ENCODE measurements around the gene ADM. TPM values are rescaled to one million over a fixed set of nuclear protein-coding genes. Genes with fewer than 3 reads are reported as not detected.

ADM gene
- total and polyA plus RNA-seq, 2 experiments from 2014 or later, result 75.8 to 95.9 TPM

GRCh38 chr11:10319702-10320558 is 15.1 kb downstream of the ADM start:
- peaks cover 48% of the 10 kb centered on the region for H3K4me1 Mint-ChIP-seq

DNA sequence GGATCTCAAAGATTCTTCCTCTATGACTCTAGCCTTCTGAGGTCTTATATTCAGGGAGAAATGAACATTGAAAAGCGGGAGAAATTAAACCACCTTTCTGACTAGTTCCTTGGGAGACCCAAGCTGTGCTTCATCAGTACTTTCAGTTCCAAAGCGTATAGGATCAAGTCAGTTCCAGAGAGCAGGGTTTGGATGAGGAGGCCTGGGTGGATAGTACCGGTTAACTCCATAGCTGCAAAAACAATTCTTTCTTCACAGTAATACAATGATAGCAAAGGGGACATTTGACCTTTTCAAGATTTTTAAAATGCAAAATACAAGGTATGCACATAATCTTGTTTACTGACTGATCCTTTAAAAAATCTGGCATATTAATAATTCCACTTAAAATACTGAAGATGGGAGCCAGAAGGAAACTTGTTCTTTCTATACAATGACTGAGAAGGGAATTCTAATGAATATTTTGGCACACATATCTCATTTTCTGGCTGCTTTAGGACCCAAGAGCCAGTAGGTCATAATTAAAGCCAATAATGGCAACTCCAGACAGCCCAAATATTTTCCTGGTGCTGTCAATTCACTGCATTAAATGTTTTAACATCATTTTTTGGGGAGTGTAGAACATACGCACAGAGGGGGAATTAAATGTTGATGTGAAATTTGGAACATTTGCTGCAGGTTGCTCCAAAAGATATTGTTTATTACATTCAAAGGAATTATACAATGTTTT is 16.0 kb downstream of the ADM start:
- Histone ChIP-seq H3F3A (replicated peaks; ENCODE audit: low read depth) (no peaks in the 10 kb centered on the region), H3K4me3 (no peak overlapping the region), H3K27ac (ENCODE audit: low read depth) (no peak overlapping the region), H3K36me3 (ENCODE audit: insufficient read depth) (no peaks in the 10 kb centered on the region), H3K4me1 (ENCODE audit: insufficient read depth) (peaks cover 31% of the 10 kb centered on the region), H3K4me2 (no peak overlapping the region), H3K27me3 (ENCODE audit: insufficient read depth) (no peaks in the 10 kb centered on the region), H4K20me1 (replicated peaks; ENCODE audit: insufficient read depth) (no peaks in the 10 kb centered on the region), H2AFZ (no peak overlapping the region; the same call in 1 of the 2 replicates), H3K9me2 (ENCODE audit: insufficient read depth) (peaks cover 5% of the 10 kb centered on the region; the same call in 1 of the 2 replicates), H3K79me2 (replicated peaks; ENCODE audit: insufficient read depth) (no peaks in the 10 kb centered on the region)
- DNase-seq (ENCODE audit: low spot score), result no peak
- Mint-ChIP-seq H3K27me3 (ENCODE audit: insufficient read depth, low read depth, poor library complexity) (peaks cover 8% of the 10 kb centered on the region), H3K4me3 (no peak overlapping the region), H3K27ac (peak overlapping the region; percentile 29; the same call in 1 of the 2 replicates), H3K4me1 (peaks cover 48% of the 10 kb centered on the region), H3K9me3 (no peaks in the 10 kb centered on the region), H3K36me3 (ENCODE audit: low read depth) (no peaks in the 10 kb centered on the region)
- no peak for ATAC-seq
- no peak for TF ChIP-seq ZNF462 (CRISPR knock-in tag; IDR thresholded peaks at IDR 0.05)
- no peak for TF ChIP-seq POLR2AphosphoS5 (IDR thresholded peaks at IDR 0.05; ENCODE audit: low read depth)
- no peak for TF ChIP-seq JUNB (IDR thresholded peaks at IDR 0.05; ENCODE audit: unreplicated experiment)
- no peak for TF ChIP-seq STAT1 (IDR thresholded peaks at IDR 0.05; ENCODE audit: unreplicated experiment)

More at GRCh38 chr11:10319702-10320558, 15.1 kb downstream of the ADM start:
- no peak overlapping the region for H3K27ac Mint-ChIP-seq
- Histone ChIP-seq H3K27me3 (ENCODE audit: insufficient read depth) (no peaks in the 10 kb centered on the region), H3K27ac (ENCODE audit: low read depth) (no peak overlapping the region), H3K4me2 (no peak overlapping the region), H4K20me1 (replicated peaks; ENCODE audit: insufficient read depth) (no peaks in the 10 kb centered on the region), H3K4me1 (ENCODE audit: insufficient read depth) (peaks cover 31% of the 10 kb centered on the region), H3K79me2 (replicated peaks; ENCODE audit: insufficient read depth) (no peaks in the 10 kb centered on the region), H3F3A (replicated peaks; ENCODE audit: low read depth) (no peaks in the 10 kb centered on the region), H3K4me3 (no peak overlapping the region), H2AFZ (no peak overlapping the region), H3K9me2 (ENCODE audit: insufficient read depth) (no peaks in the 10 kb centered on the region), H3K36me3 (ENCODE audit: insufficient read depth) (no peaks in the 10 kb centered on the region)
- no peak for DNase-seq (ENCODE audit: low spot score)
- no peaks in the 10 kb centered on the region for H3K9me3 Mint-ChIP-seq
- TF ChIP-seq POLR2AphosphoS5 (IDR thresholded peaks at IDR 0.05; ENCODE audit: low read depth) (no peak), EZH2phosphoT487 (IDR thresholded peaks at IDR 0.05; ENCODE audit: unreplicated experiment) (no peak), ZNF114 (CRISPR knock-in tag; IDR thresholded peaks at IDR 0.05) (no peak), ZNF331 (CRISPR knock-in tag; IDR thresholded peaks at IDR 0.05; ENCODE audit: low read depth) (no peak), NANOG (IDR thresholded peaks at IDR 0.05; ENCODE audit: borderline replicate concordance) (no peak), JUNB (IDR thresholded peaks at IDR 0.05; ENCODE audit: unreplicated experiment) (no peak), EZH2 (IDR thresholded peaks at IDR 0.05; ENCODE audit: low read depth, unreplicated experiment) (no peak), STAT1 (IDR thresholded peaks at IDR 0.05; ENCODE audit: unreplicated experiment) (no peak)
- TF ChIP-seq, protein P1, sequence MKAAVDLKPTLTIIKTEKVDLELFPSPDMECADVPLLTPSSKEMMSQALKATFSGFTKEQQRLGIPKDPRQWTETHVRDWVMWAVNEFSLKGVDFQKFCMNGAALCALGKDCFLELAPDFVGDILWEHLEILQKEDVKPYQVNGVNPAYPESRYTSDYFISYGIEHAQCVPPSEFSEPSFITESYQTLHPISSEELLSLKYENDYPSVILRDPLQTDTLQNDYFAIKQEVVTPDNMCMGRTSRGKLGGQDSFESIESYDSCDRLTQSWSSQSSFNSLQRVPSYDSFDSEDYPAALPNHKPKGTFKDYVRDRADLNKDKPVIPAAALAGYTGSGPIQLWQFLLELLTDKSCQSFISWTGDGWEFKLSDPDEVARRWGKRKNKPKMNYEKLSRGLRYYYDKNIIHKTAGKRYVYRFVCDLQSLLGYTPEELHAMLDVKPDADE (IDR thresholded peaks at IDR 0.05), result no peak
- TF ChIP-seq, protein P2, sequence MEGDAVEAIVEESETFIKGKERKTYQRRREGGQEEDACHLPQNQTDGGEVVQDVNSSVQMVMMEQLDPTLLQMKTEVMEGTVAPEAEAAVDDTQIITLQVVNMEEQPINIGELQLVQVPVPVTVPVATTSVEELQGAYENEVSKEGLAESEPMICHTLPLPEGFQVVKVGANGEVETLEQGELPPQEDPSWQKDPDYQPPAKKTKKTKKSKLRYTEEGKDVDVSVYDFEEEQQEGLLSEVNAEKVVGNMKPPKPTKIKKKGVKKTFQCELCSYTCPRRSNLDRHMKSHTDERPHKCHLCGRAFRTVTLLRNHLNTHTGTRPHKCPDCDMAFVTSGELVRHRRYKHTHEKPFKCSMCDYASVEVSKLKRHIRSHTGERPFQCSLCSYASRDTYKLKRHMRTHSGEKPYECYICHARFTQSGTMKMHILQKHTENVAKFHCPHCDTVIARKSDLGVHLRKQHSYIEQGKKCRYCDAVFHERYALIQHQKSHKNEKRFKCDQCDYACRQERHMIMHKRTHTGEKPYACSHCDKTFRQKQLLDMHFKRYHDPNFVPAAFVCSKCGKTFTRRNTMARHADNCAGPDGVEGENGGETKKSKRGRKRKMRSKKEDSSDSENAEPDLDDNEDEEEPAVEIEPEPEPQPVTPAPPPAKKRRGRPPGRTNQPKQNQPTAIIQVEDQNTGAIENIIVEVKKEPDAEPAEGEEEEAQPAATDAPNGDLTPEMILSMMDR (conservative IDR thresholded peaks at IDR 0.05; ENCODE audit: low read depth in 2 of 2), result no peak
- H3K4me3 Mint-ChIP-seq, result no peak overlapping the region
- ATAC-seq, result no peak
- H3K27me3 Mint-ChIP-seq (ENCODE audit: insufficient read depth, low read depth, poor library complexity), result peaks cover 8% of the 10 kb centered on the region
- no peaks in the 10 kb centered on the region for H3K36me3 Mint-ChIP-seq (ENCODE audit: low read depth)
